ENCODE data around the gene RRP1. TPM values are rescaled to one million over a fixed set of nuclear protein-coding genes. Genes with fewer than 3 reads are reported as not detected.

Gene RRP1, protein sequence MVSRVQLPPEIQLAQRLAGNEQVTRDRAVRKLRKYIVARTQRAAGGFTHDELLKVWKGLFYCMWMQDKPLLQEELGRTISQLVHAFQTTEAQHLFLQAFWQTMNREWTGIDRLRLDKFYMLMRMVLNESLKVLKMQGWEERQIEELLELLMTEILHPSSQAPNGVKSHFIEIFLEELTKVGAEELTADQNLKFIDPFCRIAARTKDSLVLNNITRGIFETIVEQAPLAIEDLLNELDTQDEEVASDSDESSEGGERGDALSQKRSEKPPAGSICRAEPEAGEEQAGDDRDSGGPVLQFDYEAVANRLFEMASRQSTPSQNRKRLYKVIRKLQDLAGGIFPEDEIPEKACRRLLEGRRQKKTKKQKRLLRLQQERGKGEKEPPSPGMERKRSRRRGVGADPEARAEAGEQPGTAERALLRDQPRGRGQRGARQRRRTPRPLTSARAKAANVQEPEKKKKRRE
- 16.7 and 26.2 TPM in 2 replicates for total RNA-seq

GRCh38 chr21:43789276-43790009 lies at the start of gene RRP1:
Gene RRP1 (plus strand): TSS chr21:43789577. CDS start chr21:43789630, 53 bp downstream.

DNA sequence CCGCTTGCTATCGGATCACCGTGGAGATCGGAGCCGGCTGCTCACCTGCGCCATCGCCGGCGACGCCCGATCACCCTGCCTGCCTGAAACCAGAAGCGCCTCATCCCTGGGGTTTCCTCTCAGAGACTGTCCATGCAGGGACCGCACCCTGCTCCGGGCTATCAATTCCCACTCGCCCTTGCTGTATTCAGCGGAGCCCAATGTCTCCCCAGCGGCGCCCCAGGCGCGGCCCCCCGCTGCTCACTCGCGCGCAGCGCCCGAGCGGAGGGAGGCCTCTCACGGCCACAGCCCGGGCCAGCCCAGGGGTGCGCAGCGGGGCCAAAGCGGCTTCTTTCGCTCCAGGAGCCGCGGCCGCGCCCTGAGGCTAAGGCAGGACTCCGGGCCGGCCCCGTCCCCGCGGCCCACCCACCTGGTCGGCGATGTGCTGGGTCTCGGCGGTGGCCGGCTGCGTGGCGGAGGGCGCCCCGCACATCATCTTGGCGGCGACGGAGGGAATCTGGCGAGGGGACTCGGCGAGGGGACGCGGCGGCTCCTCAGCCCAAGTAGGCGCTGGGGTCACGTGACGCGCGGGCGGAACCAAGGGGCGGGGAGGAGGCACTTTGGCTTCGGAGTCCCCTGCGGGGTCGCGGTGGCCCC lies 13.5 kb upstream of the RRP1 start, which contains the start of gene CSTB:
Gene CSTB, minus strand, starts transcription at position 514 of the 636 bp plus-strand sequence. Its CDS starts 39 bp downstream, at position 475.

Other genes starting within 250 kb of the RRP1 start
- gene HSF2BP, start 130.1 kb upstream of the RRP1 start, total RNA-seq, result 1.00 and 2.4 TPM in 2 replicates
- gene RRP1B, start 130.0 kb upstream of the RRP1 start, total RNA-seq, result 25.4 and 32.4 TPM in 2 replicates
- 300 and 313 TPM in 2 replicates for gene PDXK, start 70.4 kb upstream of the RRP1 start, total RNA-seq
- gene CSTB, start 13.3 kb upstream of the RRP1 start, total RNA-seq, result 5.4 and 8.7 TPM in 2 replicates
- gene AGPAT3, start 75.6 kb downstream of the RRP1 start, total RNA-seq, result 67.1 and 77.8 TPM in 2 replicates
- 21.5 and 25.9 TPM in 2 replicates for gene TRAPPC10, start 222.7 kb downstream of the RRP1 start, total RNA-seq